Muscle layer of colon (tissue), 2 donors: ENCODE results near the gene SLC24A4.

Source experiments
- H3K27ac ChIP-seq: one replicate; pipeline ENCODE4 v1.7.0; 2013; ENCODE audit warnings: low read depth, mild to moderate bottlenecking, low read length, moderate library complexity
- H3K27me3 ChIP-seq, 2 donors: one replicate each; pipeline ENCODE4 v1.7.0; 2013; ENCODE audit warnings: low read length in 2 of 2, mild to moderate bottlenecking in 2 of 2; ENCODE audit not compliant: insufficient read depth in 2 of 2, control insufficient read depth in 1 of 2
- H3K36me3 ChIP-seq: one replicate; pipeline ENCODE4 v1.7.0; 2013; ENCODE audit warnings: mild to moderate bottlenecking, low read length; ENCODE audit not compliant: insufficient read depth
- H3K4me1 ChIP-seq: one replicate; pipeline ENCODE4 v1.7.0; 2013; ENCODE audit warnings: mild to moderate bottlenecking, low read length; ENCODE audit not compliant: insufficient read depth
- H3K4me3 ChIP-seq, 2 donors: one replicate each; pipeline ENCODE4 v1.7.0; 2013; ENCODE audit warnings: low read length in 2 of 2, low read depth in 1 of 2, mild to moderate bottlenecking in 1 of 2, moderate library complexity in 1 of 2
- H3K9ac ChIP-seq: one replicate; pipeline ENCODE4 v1.7.0; 2013; ENCODE audit warnings: low read length
- H3K9me3 ChIP-seq: one replicate; pipeline ENCODE4 v1.7.0; 2013; ENCODE audit warnings: mild to moderate bottlenecking, low read length
- donor health status: abdominal sarcoma.
- donor health status: Adenocarcinoma of cecum.

Gene SLC24A4

DNA sequence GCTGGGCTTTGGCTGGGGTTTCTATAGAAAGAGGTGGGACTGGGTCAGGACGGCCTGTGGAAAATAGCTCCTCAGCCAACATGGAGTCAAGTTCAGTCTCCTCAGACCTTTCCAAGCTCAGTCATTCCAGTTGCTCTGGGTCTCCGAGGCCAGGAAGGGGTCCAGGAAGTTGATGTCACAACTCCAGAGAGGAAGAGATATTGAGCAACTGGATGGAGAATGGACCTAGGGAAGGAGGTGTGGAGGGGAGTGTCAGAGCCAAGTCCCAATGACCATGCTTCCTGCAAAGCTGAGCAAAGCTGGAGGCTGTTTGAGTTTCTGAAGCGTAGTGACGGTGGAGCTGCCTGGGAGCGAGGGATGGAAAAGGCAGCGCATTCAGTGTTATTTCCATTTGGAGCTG lies 86.1 kb downstream of the SLC24A4 start:
- H3K4me1 ChIP-seq, result peaks cover 19% of the 10 kb centered on the region
- peak overlapping the region; percentile 32 for H3K27ac ChIP-seq
- no peak overlapping the region for H3K9ac ChIP-seq
- no peaks in the 10 kb centered on the region for H3K9me3 ChIP-seq
- no peaks in the 10 kb centered on the region for H3K27me3 ChIP-seq
- no peak overlapping the region for H3K4me3 ChIP-seq
- no peaks in the 10 kb centered on the region for H3K36me3 ChIP-seq

DNA sequence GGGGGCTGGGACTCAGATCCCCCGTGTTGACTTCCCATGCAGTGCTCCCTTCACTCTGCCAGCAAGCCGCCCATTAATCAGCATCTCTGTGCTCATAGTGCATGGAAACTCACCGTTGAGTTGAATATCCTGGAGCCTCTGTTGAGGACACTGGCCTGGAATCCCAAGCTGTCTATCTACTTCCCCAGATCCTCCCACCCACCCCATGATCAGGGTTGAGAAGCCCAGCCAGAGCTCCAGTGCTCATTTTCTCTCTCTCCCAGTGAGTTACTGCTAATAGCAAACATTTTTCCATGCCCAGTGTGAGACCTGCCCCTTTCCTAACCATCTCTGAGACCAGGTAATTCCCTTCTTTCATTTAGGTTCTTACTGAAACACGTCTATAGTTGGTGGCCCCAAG lies 88.2 kb downstream of the SLC24A4 start:
- H3K27ac ChIP-seq, result no peak overlapping the region
- no peaks in the 10 kb centered on the region for H3K27me3 ChIP-seq
- H3K4me3 ChIP-seq, result no peak overlapping the region
- no peaks in the 10 kb centered on the region for H3K36me3 ChIP-seq
- H3K4me1 ChIP-seq, result peaks cover 19% of the 10 kb centered on the region
- no peak overlapping the region for H3K9ac ChIP-seq
- H3K9me3 ChIP-seq, result no peaks in the 10 kb centered on the region

DNA sequence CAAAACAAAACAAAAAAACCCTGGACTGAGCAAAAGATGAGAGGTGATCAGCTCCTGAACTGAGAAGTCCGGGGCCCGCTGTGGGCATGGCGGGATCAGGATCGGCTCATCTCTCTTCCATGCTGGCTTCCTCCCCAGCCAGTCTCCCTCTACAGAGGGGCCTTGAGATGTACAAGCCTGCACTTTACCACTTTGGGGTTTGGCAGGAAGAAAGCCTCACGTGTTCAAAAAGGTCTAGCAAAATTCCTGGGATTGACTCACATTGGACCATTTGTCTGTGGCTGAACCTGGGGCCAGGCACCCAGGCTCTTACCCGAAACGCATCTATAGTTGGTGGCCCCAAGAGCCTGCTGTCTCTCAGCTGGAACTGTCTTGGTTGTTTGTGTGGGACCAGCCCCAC lies 89.0 kb downstream of the SLC24A4 start:
- Histone ChIP-seq H3K27ac (no peak overlapping the region), H3K36me3 (no peaks in the 10 kb centered on the region), H3K4me1 (peaks cover 19% of the 10 kb centered on the region)

DNA sequence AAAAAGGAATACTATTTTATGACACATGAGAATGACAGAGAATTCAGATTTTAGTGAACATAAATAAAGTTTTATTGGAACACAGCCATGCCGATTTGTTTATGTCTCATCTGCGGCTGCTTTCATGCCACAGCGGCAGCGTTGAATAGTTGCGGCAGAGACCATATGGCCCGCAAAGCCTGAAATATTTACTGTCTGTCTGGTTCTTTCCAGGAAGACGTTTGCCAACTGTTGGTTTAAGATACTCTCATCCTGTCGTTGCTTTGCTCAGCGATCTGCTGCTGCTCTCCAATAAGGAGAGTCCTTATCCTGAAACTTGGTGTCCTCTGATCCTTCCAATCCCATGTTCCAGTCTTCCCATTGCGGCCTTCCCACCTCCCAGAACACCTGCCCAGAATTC lies 89.9 kb downstream of the SLC24A4 start:
- H3K4me1 ChIP-seq, result peaks cover 18% of the 10 kb centered on the region
- no peak overlapping the region for H3K4me3 ChIP-seq
- H3K9ac ChIP-seq, result no peak overlapping the region
- no peak overlapping the region for H3K27ac ChIP-seq
- H3K27me3 ChIP-seq, result no peaks in the 10 kb centered on the region
- H3K9me3 ChIP-seq, result no peaks in the 10 kb centered on the region
- H3K36me3 ChIP-seq, result no peaks in the 10 kb centered on the region

More for the DNA sequence above, 89.0 kb downstream of the SLC24A4 start:
- Histone ChIP-seq H3K9ac (no peak overlapping the region), H3K4me3 (no peak overlapping the region), H3K9me3 (no peaks in the 10 kb centered on the region), H3K27me3 (no peaks in the 10 kb centered on the region)

DNA sequence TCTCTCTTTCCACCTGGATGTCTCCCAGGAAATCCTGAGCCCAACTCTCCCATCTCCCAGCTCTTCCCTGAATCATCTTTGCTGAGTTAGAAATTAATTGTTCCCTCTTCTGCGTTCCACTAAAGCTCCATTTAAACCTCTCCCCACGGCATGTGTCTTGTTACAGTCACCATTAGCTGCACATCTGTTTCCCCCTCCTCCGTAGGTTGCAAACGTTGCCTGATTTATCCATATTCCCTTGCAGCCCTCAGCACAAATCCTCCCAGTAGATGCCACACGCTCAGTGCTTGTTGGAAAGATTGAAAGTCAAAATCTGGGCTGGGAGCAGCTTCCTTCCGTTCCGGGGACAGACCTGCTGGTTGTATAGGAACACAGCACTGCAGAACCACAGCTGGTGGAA lies 90.4 kb downstream of the SLC24A4 start:
- Histone ChIP-seq H3K9me3 (no peaks in the 10 kb centered on the region), H3K27me3 (no peaks in the 10 kb centered on the region), H3K9ac (no peak overlapping the region), H3K36me3 (no peaks in the 10 kb centered on the region), H3K27ac (no peak overlapping the region), H3K4me1 (peaks cover 13% of the 10 kb centered on the region), H3K4me3 (no peak overlapping the region)

DNA sequence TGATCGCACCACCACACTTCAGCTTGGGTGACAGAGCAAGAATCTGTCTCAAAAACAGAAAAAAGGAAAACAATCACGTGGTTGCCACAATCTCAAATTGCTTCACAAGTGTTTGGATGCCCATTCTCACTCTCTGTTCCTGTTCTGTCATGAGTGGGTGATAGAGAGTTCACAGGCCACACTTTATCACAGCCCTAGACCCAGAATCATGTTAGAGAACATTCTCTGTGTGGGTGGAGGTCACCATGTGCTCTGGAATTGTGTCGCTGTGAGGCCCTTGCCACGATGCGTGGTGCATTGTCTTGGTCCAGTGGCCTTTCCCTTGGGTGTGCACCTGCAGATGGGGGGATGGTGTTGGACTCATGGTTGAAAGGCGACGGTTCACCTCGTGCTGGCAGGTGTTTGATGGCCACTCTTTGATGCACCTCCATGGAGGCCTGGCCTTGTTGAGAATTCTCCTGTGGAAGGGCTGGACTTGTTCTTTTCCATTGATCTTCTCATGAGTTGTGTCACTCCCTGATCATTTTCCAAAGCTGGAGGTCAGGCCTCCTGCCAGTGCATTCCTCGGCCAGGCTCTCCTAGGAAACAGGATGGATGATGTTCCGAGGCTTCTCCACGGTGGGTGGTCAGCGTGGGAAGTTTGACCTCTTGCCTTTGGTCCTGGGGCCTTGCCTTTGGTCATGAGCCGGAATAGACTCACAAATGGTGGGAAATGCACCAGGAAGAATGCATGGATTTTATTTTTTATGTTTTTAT lies 91.9 kb downstream of the SLC24A4 start:
- Histone ChIP-seq H3K27ac (no peak overlapping the region), H3K36me3 (no peaks in the 10 kb centered on the region), H3K4me1 (peaks cover 7% of the 10 kb centered on the region), H3K27me3 (no peaks in the 10 kb centered on the region), H3K4me3 (no peak overlapping the region), H3K9ac (no peak overlapping the region), H3K9me3 (no peaks in the 10 kb centered on the region)

DNA sequence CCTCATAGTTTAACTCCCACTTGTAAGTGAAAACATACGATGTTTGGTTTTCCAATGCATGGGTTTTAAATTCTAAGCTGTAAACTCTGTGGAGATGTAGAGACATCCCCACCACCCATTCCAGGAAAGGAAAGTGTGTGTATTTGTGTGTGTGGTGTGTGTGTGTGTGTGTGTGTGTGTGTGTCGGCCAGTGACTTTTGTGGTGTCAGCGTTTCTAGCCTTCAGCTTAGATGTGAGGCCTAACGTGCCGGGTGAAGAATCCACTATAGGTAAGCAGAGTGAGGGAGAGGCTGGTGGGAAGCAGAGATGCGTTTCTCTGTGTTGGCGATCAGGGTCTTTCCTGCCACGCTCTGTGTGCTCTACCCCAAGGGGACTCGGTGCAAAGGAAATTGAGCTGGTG lies 93.0 kb downstream of the SLC24A4 start:
- Histone ChIP-seq H3K9ac (no peak overlapping the region), H3K27me3 (no peaks in the 10 kb centered on the region), H3K4me3 (no peak overlapping the region), H3K27ac (no peak overlapping the region), H3K36me3 (no peaks in the 10 kb centered on the region), H3K9me3 (no peaks in the 10 kb centered on the region), H3K4me1 (peaks cover 7% of the 10 kb centered on the region)

DNA sequence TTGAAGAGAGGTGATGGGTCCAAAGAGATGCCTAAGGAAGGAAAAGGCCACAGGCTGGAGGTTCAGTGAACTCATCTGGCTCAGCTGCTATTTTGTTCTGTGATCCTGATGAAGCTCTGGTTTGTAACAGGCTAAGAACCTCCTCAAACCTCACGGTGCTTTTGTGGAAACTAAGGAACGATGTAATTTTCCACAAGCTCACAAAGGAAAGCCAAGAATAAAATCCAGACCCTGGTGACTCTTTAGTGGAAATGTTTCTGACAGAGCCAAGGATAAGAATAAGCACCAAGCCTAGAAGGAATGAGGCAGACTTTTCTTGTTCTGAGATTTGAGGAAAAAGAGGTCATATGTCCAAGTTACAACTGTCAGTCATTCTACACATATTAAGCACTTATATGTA lies 93.6 kb downstream of the SLC24A4 start:
- no peak overlapping the region for H3K9ac ChIP-seq
- H3K27me3 ChIP-seq, result no peaks in the 10 kb centered on the region
- H3K36me3 ChIP-seq, result no peaks in the 10 kb centered on the region
- no peaks in the 10 kb centered on the region for H3K9me3 ChIP-seq
- no peak overlapping the region for H3K27ac ChIP-seq
- H3K4me3 ChIP-seq, result no peak overlapping the region
- peaks cover 7% of the 10 kb centered on the region for H3K4me1 ChIP-seq

DNA sequence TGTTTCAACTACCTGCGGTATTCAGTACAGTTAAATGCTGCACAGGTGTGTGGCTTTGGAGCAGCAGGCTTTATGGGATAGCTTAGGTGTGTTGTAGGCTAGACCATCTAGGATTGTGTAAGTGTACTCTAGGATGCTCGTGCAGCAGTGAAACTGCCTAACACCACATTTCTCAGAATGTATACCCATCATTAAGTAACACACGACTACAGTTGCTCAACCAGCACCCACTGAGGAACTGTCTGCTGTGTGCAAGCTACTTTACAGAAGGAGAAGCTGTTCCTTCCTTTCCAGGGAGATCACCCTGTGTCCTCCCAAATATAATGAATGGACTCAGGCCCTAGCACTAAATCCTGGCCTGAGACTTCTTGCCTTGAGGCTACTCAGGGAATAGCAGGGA lies 94.8 kb downstream of the SLC24A4 start:
- H3K27me3 ChIP-seq, result no peaks in the 10 kb centered on the region
- H3K27ac ChIP-seq, result no peak overlapping the region

DNA sequence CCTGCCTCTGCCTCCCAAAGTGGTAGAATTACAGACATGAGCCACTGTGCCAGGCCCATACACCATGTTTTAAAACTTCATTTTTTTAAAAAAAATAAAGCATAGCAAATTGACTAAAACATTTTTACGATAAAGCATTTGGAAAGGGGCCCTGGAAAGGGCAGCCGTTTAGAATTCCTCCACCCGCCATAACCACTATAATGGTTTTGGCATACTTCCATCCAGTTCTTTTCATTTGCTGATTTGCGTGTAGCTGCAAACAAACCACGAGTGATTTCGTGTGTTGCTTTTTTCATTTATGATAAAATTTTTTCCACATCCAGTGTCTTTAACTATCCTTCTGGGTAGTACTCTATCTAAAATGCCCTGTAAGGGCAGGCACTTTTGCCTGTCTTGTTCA lies 98.8 kb downstream of the SLC24A4 start:
- Histone ChIP-seq H3K27ac (no peak overlapping the region), H3K9ac (no peak overlapping the region), H3K4me1 (peaks cover 5% of the 10 kb centered on the region), H3K4me3 (no peak overlapping the region), H3K9me3 (no peaks in the 10 kb centered on the region), H3K27me3 (no peaks in the 10 kb centered on the region), H3K36me3 (no peaks in the 10 kb centered on the region)

More for the DNA sequence above, 94.8 kb downstream of the SLC24A4 start:
- Histone ChIP-seq H3K4me1 (peaks cover 7% of the 10 kb centered on the region), H3K9me3 (no peaks in the 10 kb centered on the region), H3K4me3 (no peak overlapping the region), H3K36me3 (no peaks in the 10 kb centered on the region), H3K9ac (no peak overlapping the region)

DNA sequence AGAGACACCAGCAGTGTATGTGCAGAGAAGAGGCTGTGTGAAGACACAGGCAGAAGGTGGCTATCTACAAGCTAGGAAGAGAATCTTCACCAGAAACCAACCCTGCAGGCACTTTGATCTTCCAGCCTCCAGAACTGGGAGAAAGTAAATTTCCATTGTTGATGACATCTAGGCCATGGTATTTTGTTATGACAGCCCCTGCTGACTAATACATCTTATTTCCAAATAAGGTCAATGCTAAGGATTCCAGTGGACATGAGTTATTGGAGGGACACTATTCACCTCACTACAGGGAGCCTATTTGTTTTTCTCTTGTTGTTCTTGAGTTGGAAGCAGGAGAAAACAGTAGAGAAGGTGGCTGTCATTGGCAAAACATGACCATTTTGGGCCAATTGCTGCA lies 102.1 kb downstream of the SLC24A4 start:
- Histone ChIP-seq H3K27me3 (no peaks in the 10 kb centered on the region), H3K9me3 (no peaks in the 10 kb centered on the region), H3K4me3 (no peak overlapping the region), H3K36me3 (no peaks in the 10 kb centered on the region), H3K9ac (no peak overlapping the region), H3K27ac (no peak overlapping the region), H3K4me1 (peaks cover 5% of the 10 kb centered on the region)

DNA sequence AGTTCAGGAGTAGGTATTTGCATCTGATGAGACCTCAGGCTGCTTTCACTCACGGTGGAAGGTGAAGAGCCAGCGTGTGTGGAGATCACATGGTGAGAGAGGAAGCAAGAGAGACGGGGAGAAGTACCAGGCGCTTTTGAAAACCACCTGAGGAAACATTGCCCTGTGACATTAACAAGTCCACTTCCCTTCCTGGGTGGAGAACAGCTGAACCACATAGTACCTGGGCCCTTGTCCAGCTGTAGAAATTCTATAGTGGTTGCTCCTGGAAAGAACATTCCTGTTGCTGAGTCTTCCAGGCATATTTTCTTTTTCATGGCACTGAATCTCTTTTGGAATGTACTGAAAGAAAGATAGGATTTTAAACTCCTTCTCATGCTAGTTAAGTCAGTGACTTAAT lies 103.3 kb downstream of the SLC24A4 start:
- no peak overlapping the region for H3K9ac ChIP-seq
- no peak overlapping the region for H3K4me3 ChIP-seq
- H3K4me1 ChIP-seq, result peaks cover 5% of the 10 kb centered on the region
- H3K27ac ChIP-seq, result no peak overlapping the region
- H3K27me3 ChIP-seq, result no peaks in the 10 kb centered on the region
- no peaks in the 10 kb centered on the region for H3K36me3 ChIP-seq
- no peaks in the 10 kb centered on the region for H3K9me3 ChIP-seq
